Posterior vena cava (tissue), 2 donors: ENCODE results near the gene CPO. TPM values are rescaled to one million over a fixed set of nuclear protein-coding genes. Genes with fewer than 3 reads are reported as not detected.
"Not testable (repeated sequence)": the region's sequence is repeated elsewhere in the genome, so short reads cannot be mapped to it uniquely, and the experiment has no call there.

Experiments used
- DNase-seq: peaks from one replicate; pipeline ENCODE4 v3.0.0-alpha.2; 2020; ENCODE audit warnings: low spot score
- intact Hi-C, 2 donors: fragments of 100-400 bp; cut with DNase I; formaldehyde crosslinking; loops; one replicate each; pipeline versions ENCODE4 v1.14.1 to v1.14.2; 2022 to 2023
- long read RNA-seq, 2 donors: library from polyadenylated mRNA; unstranded; transcript quantifications; one replicate each; pipeline ENCODE4 v2.0.0, GENCODE V29; 2020 to 2021
- total RNA-seq, 2 donors: library from RNA; stranded (reverse); fragmentation: NEBNext Ultra II Directional; extraction: Animal tissue kit (Norgen Biotek cat#: 25700); gene quantifications; one replicate each; pipeline ENCODE4 v1.2.1, GENCODE V29; 2021
- donor health status: DM: yes; HTN: yes; CAD: no.
- donor health status: DM: yes; HTN: yes; CAD: no.

Gene CPO
- under 1 TPM; 0.24 to 0.32 TPM for total RNA-seq
- long read RNA-seq, donor 1: 0 reads
- long read RNA-seq, donor 2: 0 reads

DNA sequence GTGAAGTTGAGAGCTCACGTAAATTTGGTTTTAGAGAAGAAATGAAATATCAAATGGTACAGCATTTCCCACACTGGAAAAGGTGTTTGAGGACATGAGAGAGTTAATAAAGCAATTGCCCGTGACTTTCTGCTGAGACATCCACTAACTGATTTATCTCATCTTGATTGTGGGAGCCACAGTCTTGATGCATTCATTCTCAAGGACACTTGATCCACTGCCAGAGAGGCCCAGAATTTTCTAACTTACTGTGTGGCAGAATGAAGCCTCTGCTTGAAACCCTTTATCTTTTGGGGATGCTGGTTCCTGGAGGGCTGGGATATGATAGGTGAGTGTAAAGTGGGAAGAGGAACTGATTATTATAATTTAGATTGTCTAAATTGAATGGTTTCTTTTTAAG is at the start of gene CPO:
Gene CPO (plus strand): TSS at position 179 of the 400 bp plus-strand sequence. CDS start 82 bp downstream, at position 261.
- no peak for DNase-seq
- intact Hi-C loops: no loop called here

GRCh38 chr2:206890179-206890578 is 49.1 kb upstream of the CPO start:
- no peak for DNase-seq
- intact Hi-C loops: no loop called here

DNA sequence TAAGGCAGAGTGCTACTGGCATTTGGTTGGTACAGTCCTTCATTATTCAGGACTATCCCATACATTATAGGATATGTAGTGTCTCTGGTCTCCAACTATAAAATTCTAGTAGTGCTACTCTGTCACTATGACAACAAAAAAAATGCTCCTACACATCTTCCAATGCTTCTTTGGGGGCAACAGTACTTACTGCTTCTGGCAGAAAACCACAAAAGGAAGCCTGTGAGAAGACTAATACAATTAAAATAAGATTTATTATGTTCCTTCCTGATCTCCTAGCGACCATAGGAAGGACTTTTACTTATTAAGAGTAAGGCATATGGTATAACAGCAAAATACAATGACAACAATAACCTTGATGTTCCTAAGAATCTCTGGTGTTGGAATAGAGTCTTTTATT is 48.4 kb upstream of the CPO start:
- no peak for DNase-seq
- intact Hi-C loops: no loop called here

- DNase-seq: no peak
- intact Hi-C loops: no loop called here
These were observed 24.2 kb upstream of the CPO start for GRCh38 chr2:206915121-206915520.

DNA sequence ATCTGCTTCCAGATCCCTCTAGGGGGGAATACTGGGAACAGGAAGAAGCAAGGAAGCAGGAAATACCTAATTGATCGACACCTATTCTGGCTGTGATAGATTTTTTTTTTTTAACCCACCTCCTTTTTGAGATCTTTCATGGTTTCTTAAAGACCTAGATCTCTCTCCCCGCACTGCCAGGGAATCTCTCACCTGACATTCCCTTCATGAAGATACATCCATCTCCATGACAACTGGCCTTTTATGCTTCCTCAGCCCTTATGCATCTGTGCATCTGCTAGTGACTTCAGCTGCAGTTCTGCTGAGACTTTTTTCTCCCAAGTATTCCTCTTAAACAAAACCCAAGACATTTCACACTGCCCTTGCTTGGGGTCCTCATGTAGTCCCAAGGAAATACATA is 21.1 kb upstream of the CPO start:
- intact Hi-C loops: no loop called here
- no peak for DNase-seq

GRCh38 chr2:206920310-206920709 is 19.0 kb upstream of the CPO start:
- intact Hi-C loops: no loop called here
- no peak for DNase-seq

- no peak for DNase-seq
- intact Hi-C loops: no loop called here
These were observed 18.4 kb upstream of the CPO start for GRCh38 chr2:206920951-206921350.

GRCh38 chr2:206921529-206921928 is 17.8 kb upstream of the CPO start:
- intact Hi-C loops: no loop called here
- DNase-seq: no peak

DNA sequence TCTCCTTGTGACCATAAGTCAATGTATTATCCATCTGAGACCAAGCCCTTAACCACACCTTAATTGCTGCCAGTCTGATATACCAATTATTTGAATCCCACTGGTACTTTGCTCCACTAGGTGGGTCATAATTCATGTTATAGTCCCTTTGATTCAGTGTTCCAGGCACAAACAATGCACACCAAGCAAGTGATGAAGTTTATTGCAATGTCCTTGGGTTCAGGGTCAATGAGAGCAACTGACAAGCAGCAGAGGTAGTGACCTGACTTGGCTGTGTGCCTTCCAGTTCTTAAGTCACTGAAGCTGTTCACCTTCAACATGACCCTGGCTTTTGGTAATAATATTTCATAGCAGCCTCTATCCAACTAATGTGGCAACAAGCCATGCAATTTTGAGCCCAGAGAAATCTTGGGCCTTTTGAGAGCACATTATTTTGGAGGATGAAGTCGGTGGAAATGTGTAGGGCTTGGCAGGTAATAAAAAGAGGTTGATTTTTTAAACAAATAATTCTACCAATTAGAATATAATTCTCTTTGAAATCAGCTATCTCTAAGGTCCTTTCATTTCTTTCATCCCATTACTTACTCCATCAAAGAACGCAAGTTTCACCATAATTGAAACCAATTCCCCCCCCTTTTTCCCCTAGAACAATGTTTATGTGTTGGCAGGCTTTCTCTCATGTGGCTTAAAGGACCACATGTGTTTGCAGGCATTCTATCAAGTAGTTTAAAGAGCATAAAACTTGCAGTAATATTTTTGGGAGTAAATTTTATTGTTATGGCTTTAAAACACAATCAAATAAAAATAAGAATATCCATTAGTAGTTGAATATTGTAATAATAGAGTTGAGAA is 3.1 kb upstream of the CPO start:
- intact Hi-C loops: no loop called here
- no peak for DNase-seq

GRCh38 chr2:206936843-206937230 is 2.5 kb upstream of the CPO start:
- DNase-seq: no peak
- intact Hi-C loops: no loop called here

DNA sequence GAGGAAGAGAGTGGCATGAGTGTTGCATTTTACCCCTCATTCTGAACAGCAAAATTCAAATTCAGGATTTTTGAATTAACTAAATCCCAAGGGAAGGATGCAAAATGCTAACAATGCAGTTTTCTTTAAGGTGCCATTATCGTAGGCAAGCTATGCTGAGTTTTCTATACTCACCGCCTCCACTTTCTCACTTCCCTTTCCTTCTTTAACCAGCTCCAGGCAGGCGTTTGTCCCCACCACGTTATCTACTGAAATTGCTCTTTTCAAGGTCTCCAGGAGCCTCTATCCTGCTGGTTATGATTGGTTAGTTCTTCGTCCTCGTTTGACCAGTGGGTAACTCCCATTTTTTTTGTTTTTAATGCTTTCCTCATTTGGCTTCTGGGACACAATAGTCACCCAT is 1.8 kb upstream of the CPO start:
- intact Hi-C loops: no loop called here
- no peak for DNase-seq

DNA sequence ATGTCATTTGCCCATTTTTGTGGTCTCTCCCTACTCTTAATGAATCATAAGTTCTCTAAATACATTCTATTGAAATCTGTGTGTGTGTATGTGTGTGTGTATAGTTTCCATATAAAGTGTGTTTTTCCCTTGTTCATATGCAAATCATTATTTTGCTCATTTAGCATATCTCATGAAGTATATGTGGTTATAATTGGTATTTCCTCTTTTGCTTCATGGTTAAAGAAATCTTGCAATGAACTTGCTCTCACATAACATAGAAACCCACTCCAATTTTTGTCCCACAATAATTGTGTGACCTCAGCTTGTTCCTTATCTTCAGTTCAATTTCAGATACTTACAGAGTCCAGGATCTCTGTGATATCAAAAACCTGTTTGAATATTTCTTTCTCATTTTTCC is 1.2 kb downstream of the CPO start:
- no peak for DNase-seq
- intact Hi-C loops: no loop called here

DNA sequence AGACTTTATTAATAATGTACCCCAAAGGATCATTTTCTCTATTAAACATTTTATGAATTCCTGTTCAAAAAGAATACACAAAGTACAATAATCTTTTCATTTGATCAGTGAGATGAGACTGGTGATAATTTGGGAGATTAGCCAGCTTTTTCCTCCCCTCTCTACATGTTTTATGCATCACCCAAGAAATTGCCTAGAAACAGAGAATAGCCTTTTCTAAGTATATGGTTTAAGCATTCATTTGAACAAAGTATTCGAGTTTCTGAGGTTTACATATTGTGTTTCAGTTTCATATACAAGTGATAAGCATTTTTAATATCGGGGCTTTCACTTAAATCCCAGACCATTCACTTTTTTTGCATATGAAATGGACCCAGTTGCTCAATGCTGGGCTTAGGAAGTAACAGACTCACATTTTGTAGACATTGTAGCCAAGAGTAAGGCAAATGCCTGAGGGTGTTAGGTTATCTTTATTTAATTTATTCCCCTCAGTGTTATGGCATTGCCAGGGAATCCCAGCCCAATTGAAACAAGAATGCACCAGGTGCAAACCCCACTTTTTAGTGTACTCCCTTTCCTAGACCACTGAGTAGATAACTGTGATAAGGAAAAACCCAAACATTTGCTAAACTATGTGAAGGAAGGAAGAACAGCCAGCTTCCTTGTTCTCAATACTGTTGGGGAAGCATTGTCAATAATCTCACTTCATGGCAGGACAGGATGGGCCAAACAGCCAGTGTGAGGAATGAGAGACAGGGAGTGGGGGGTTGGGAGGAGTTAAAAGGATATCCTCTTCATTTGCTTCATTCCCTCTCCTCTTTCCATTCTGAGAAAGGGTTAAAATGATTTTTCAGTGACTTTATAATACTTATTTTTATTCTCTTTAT is 3.5 kb downstream of the CPO start:
- intact Hi-C loops: no loop called here
- DNase-seq: no peak

- DNase-seq, intact Hi-C loops: not testable (repeated sequence)
These were observed 14.1 kb downstream of the CPO start for GRCh38 chr2:206953404-206953803.

GRCh38 chr2:206955253-206955652 is 15.9 kb downstream of the CPO start:
- DNase-seq: no peak
- intact Hi-C loops: no loop called here

DNA sequence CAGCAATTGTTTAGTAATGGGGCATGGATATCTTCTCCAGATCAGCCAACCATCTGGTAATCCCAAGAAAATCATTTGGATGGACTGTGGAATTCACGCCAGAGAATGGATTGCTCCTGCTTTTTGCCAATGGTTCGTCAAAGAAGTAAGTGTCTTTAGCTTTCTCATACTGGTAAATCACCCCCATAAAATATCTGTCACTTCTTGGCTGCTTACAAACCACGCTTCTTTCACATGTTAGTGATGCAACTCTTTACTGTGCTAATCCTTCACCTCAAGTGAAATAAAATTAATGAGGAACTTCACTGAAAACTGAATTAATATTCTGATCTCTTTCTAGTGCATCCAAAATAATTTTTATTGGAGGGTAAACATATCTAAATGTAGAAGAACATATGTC is 18.9 kb downstream of the CPO start:
- DNase-seq: no peak
- intact Hi-C loops: no loop called here

DNA sequence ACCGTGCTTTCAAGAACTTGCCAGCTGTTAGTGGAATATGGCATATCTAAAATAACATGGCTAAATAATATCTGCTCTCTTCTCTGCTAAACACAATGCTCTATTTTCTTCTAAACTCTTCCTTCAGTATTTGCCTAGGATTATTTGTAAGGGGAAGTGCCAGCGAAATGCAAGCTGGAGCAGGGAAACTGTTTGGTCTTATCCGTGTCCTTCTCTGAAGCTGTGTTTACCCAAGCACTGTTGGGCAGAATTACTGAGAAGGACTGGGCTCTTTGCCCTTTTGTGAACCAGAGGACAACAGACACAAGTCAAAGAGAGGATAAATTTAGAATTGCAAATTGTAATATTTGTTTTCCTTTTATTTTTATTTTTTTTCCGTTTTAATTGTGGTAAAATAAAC is 23.6 kb downstream of the CPO start:
- intact Hi-C loops: no loop called here
- DNase-seq: no peak

- intact Hi-C loops: no loop called here
- no peak for DNase-seq
These were observed 29.1 kb downstream of the CPO start for GRCh38 chr2:206968134-206969086.

DNA sequence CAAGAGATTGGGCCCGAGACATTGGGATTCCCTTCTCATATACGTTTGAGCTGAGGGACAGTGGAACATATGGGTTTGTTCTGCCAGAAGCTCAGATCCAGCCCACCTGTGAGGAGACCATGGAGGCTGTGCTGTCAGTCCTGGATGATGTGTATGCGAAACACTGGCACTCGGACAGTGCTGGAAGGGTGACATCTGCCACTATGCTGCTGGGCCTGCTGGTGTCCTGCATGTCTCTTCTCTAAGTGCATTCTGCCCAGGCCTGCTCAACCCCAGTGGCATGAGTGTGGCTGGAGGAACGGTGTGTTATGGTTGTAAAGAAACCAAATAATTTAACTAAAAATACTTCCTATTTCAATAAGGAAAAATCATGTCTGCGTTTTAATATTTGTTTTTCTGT is 29.9 kb downstream of the CPO start:
- DNase-seq: no peak
- intact Hi-C loops: no loop called here
